Fibroblast of mammary gland (primary cell): ENCODE results near the gene SLC13A4.
A peak's percentile ranks its signal among the peaks of the same experiment; 100 is the strongest.

Experiments used
- DNase-seq: peaks from one replicate; pipeline ENCODE4 v3.0.0-alpha.2; 2010; ENCODE audit warnings: low read depth
- H3K4me3 ChIP-seq: 2 replicates; pipeline ENCODE4 v1.5.1; 2011; ENCODE audit warnings: low read depth, mild to moderate bottlenecking, low read length, moderate library complexity; ENCODE audit not compliant: control insufficient read depth
- CTCF ChIP-seq: conservative IDR thresholded peaks from 2 replicates; pipeline ENCODE4 v1.5.1; 2011; ENCODE audit warnings: low read depth, low read length, inconsistent platforms; ENCODE audit not compliant: control insufficient read depth, insufficient read depth

The SLC13A4 gene

GRCh38 chr7:135661311-135662122, 66.5 kb downstream of the SLC13A4 start:
- DNase-seq: no peak
- TF ChIP-seq CTCF: no peak
- H3K4me3 ChIP-seq: peak overlapping the region; percentile 80

GRCh38 chr7:135659159-135659846, 68.7 kb downstream of the SLC13A4 start:
- DNase-seq: no peak
- TF ChIP-seq CTCF: no peak
- H3K4me3 ChIP-seq: no peak overlapping the region

GRCh38 chr7:135658564-135658963, 69.4 kb downstream of the SLC13A4 start:
- DNase-seq: no peak
- no peak overlapping the region for H3K4me3 ChIP-seq
- no peak for TF ChIP-seq CTCF

- DNase-seq: no peak
- TF ChIP-seq CTCF: no peak
- H3K4me3 ChIP-seq: no peak overlapping the region
Observed at GRCh38 chr7:135653340-135654080, 74.5 kb downstream of the SLC13A4 start.

DNA sequence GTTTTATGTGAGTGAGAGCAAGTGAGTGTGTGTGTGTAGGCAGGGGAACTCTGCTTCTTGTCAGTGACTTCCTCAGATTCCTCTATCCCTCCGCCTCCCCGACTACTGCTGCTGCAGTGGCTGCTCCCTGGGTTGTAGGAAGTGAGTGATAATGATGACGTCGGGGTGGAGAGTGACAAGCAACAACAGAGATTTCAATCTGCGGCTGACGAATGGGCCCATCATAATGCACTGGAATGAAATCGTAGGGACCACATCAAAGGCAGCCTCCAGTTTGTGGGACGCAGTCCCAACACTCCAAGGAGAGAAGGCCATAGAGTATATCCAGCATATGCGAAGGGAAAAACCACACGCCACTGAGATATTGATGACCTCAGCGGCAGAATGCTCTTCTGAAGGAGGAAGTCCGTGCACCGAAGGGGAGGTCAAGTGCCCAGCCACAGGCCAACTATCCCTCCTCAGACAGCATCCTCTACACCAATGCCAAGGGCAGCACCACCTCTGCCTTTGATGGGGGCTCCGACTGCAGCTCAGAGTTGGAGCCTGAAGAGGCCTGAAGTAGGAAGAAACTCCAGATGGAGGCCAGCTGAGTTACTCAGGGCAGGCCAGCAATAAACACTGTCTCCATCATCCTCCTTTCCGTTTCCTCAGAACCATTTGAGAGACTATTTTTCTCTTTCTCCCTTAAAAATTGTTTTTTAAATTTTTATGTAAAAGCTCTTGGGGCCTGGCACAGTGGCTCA, 77.0 kb downstream of the SLC13A4 start:
- no peak for TF ChIP-seq CTCF
- peak; percentile 71 for DNase-seq
- H3K4me3 ChIP-seq: no peak overlapping the region

GRCh38 chr7:135648235-135648634, 79.8 kb downstream of the SLC13A4 start:
- H3K4me3 ChIP-seq: no peak overlapping the region
- no peak for TF ChIP-seq CTCF
- DNase-seq: no peak
